ENCODE data around the gene PRUNE2. TPM values are rescaled to one million over a fixed set of nuclear protein-coding genes. Genes with fewer than 3 reads are reported as not detected.
A peak's percentile ranks its signal among the peaks of the same experiment; 100 is the strongest.

The PRUNE2 gene
- polyA plus RNA-seq, 3 donors, result 0.72 to 1.8 (median 1.5) TPM

- Histone ChIP-seq H2AFZ (ENCODE audit: insufficient read depth, low read depth, low read length, poor library complexity, severe bottlenecking) (no peak overlapping the region), H3K9me3 (replicated peaks in 1 of 2; ENCODE audit: control insufficient read depth in 1 of 2, insufficient read depth in 1 of 2, low read length in 2 of 2) (no peaks in the 10 kb centered on the region), H3K4me3 (replicated peaks in 1 of 3; ENCODE audit: low read depth in 2 of 3, low read length in 3 of 3) (peak overlapping the region in 1 of 3 experiments; percentile 47), H3K4me2 (replicated peaks; ENCODE audit: extremely low read depth, low read length, poor library complexity, severe bottlenecking) (peak overlapping the region; percentile 41), H3K27ac (ENCODE audit: low read depth in 1 of 2, low read length in 2 of 2) (peak overlapping the region; percentile 58 to 94), H3K27me3 (ENCODE audit: control insufficient read depth in 2 of 2, insufficient read depth in 2 of 2, low read length in 2 of 2) (no peaks in the 10 kb centered on the region), H4K20me1 (ENCODE audit: insufficient read depth, low read length) (no peaks in the 10 kb centered on the region), H3K9ac (ENCODE audit: insufficient read depth, low read length, poor library complexity, severe bottlenecking) (peak overlapping the region; percentile 42), H3K4me1 (ENCODE audit: control insufficient read depth in 1 of 2, insufficient read depth in 2 of 2, low read length in 2 of 2) (peaks cover 77 to 83% of the 10 kb centered on the region in 2 donors), H3K79me2 (ENCODE audit: insufficient read depth, low read length) (peaks cover 7% of the 10 kb centered on the region), H3K36me3 (replicated peaks in 1 of 2; ENCODE audit: control insufficient read depth in 1 of 2, insufficient read depth in 2 of 2, low read length in 2 of 2) (no peaks in the 10 kb centered on the region)
- H3K27me3 Mint-ChIP-seq (ENCODE audit: low read depth in 3 of 3), result peaks cover 0 to 3% (median 0%) of the 10 kb centered on the region in 3 donors
- peak overlapping the region in 1 of 2 donors; percentile 71 for H3K4me3 Mint-ChIP-seq
- H3K27ac Mint-ChIP-seq, result peak overlapping the region; percentile 86 to 95 (median 93)
- H3K4me1 Mint-ChIP-seq, result peaks cover 68% of the 10 kb centered on the region
- peak; percentile 91 to 97 (median 96) for DNase-seq
- H3K9me3 Mint-ChIP-seq, result no peaks in the 10 kb centered on the region
- WGBS (ENCODE audit: insufficient coverage), result 0% methylated on average over 4 of the region's 5 CpGs
- H3K36me3 Mint-ChIP-seq, result peaks cover 0 to 4% of the 10 kb centered on the region in 2 donors
- TF ChIP-seq CTCF (IDR thresholded peaks at IDR 0.05), result no peak
- intact Hi-C loops (cut with micrococcal nuclease), result no loop called here
Measured at GRCh38 chr9:76576344-76576743, 329.6 kb downstream of the PRUNE2 start.

DNA sequence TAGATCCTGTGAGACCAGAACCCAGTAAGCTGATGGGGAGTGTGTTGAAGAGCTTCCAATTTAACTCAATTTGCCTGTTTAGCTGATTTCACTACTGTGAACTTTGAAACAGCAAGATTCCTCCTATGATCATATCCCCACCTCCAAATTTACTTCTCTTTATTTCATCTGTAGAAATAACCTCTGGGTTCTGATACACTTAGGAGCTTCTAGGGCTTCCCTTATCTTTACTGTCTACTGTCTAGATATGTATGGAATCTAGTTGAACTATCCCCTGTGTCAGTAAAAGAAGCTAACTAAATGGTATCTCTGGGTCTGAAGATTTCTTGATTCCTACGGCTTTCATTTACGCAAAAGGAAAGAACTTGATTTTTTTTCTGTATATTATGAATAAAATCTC, 330.2 kb downstream of the PRUNE2 start:
- Mint-ChIP-seq H3K9me3 (peaks cover 0 to 3% (median 2%) of the 10 kb centered on the region in 7 donors), H3K27ac (peak overlapping the region; percentile 86 to 95 (median 93)), H3K36me3 (peaks cover 0 to 4% of the 10 kb centered on the region in 2 donors), H3K4me1 (peaks cover 71% of the 10 kb centered on the region), H3K4me3 (no peak overlapping the region), H3K27me3 (ENCODE audit: low read depth in 3 of 3) (peaks cover 0 to 3% (median 0%) of the 10 kb centered on the region in 3 donors)
- no peaks in the 10 kb centered on the region for H3K27me3 ChIP-seq (ENCODE audit: control insufficient read depth in 2 of 2, insufficient read depth in 2 of 2, low read length in 2 of 2)
- peaks cover 0 to under 1% of the 10 kb centered on the region in 2 donors for H3K9me3 ChIP-seq (replicated peaks in 1 of 2; ENCODE audit: control insufficient read depth in 1 of 2, insufficient read depth in 1 of 2, low read length in 2 of 2)
- peak overlapping the region in 1 of 2 donors; percentile 94 for H3K27ac ChIP-seq (ENCODE audit: low read depth in 1 of 2, low read length in 2 of 2)
- H3K79me2 ChIP-seq (ENCODE audit: insufficient read depth, low read length), result peaks cover 7% of the 10 kb centered on the region
- H3K36me3 ChIP-seq (replicated peaks in 1 of 2; ENCODE audit: control insufficient read depth in 1 of 2, insufficient read depth in 2 of 2, low read length in 2 of 2), result no peaks in the 10 kb centered on the region
- no peaks in the 10 kb centered on the region for H4K20me1 ChIP-seq (ENCODE audit: insufficient read depth, low read length)
- H3K4me2 ChIP-seq (replicated peaks; ENCODE audit: extremely low read depth, low read length, poor library complexity, severe bottlenecking), result peak overlapping the region; percentile 41
- WGBS (ENCODE audit: insufficient coverage), result no CpG with 5 or more reads among the region's 2 CpGs
- intact Hi-C loops (cut with micrococcal nuclease), result no loop called here
- no peak for TF ChIP-seq CTCF (IDR thresholded peaks at IDR 0.05)
- peak overlapping the region; percentile 42 for H3K9ac ChIP-seq (ENCODE audit: insufficient read depth, low read length, poor library complexity, severe bottlenecking)
- H3K4me3 ChIP-seq (replicated peaks in 1 of 3; ENCODE audit: low read depth in 2 of 3, low read length in 3 of 3), result peak overlapping the region in 1 of 3 experiments; percentile 47
- peak in 1 of 3 donors; percentile 40 for DNase-seq
- H2AFZ ChIP-seq (ENCODE audit: insufficient read depth, low read depth, low read length, poor library complexity, severe bottlenecking), result no peak overlapping the region
- peaks cover 75 to 86% of the 10 kb centered on the region in 2 donors for H3K4me1 ChIP-seq (ENCODE audit: control insufficient read depth in 1 of 2, insufficient read depth in 2 of 2, low read length in 2 of 2)

All from CD14-positive monocyte (primary cell).